Right ventricle myocardium superior (tissue), 1 donor: Measurements from ENCODE around the gene NEK11. TPM values are rescaled to one million over a fixed set of nuclear protein-coding genes. Genes with fewer than 3 reads are reported as not detected.
"Not testable (repeated sequence)": the region's sequence is repeated elsewhere in the genome, so short reads cannot be mapped to it uniquely, and the experiment has no call there.

Experiments used
- ATAC-seq: fragments of 200-7000 bp; cut with Tn5 transposase; one replicate; pipeline ENCODE4 v1.9.1; 2020; ENCODE audit warnings: mild to moderate bottlenecking; ENCODE audit not compliant: poor library complexity
- DNase-seq: peaks from one replicate; pipeline ENCODE4 v3.0.0-alpha.2; 2020
- intact Hi-C: fragments of 100-400 bp; cut with DNase I; formaldehyde crosslinking; loops from one replicate; pipeline ENCODE4 v1.11.2; 2022
- total RNA-seq: library from RNA; stranded (reverse); fragmentation: NEBNext Ultra II Directional; extraction: Animal tissue kit (Norgen Biotek cat#: 25700); gene quantifications from one replicate; pipeline ENCODE4 v1.2.1, GENCODE V29; 2021
- donor health status: DM: no; HTN: yes; CAD: no; lungs with severe emphysema.

NEK11 gene
- total RNA-seq, 1 donor from 2014 or later, result 1.3 TPM

- intact Hi-C loops, result no loop called here
- DNase-seq (peak; percentile 93), ATAC-seq (peak; percentile 95)
These were observed 335.1 kb downstream of the NEK11 start for GRCh38 chr3:131361464-131362421.

DNA sequence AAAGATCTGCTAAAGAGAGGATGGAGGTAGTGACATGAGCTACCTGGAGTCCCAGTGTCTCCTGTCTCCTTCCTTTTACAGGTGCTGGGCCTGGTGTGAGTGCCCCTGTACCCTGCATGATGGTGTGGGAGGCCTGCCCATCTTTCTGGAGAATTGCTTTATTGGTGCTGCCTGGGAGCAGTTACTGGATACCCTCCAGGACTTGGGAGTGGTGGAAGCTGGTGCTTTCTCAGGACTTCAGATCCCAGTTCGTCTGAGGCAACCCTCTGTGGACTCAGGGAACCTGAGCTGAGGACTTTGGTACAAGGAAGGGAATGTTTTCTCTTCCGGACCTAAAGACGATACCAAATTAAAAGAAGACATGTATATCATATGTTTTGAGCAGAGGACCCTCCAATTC is 336.6 kb downstream of the NEK11 start:
- intact Hi-C loops, result no loop called here
- ATAC-seq (no peak), DNase-seq (no peak)

DNA sequence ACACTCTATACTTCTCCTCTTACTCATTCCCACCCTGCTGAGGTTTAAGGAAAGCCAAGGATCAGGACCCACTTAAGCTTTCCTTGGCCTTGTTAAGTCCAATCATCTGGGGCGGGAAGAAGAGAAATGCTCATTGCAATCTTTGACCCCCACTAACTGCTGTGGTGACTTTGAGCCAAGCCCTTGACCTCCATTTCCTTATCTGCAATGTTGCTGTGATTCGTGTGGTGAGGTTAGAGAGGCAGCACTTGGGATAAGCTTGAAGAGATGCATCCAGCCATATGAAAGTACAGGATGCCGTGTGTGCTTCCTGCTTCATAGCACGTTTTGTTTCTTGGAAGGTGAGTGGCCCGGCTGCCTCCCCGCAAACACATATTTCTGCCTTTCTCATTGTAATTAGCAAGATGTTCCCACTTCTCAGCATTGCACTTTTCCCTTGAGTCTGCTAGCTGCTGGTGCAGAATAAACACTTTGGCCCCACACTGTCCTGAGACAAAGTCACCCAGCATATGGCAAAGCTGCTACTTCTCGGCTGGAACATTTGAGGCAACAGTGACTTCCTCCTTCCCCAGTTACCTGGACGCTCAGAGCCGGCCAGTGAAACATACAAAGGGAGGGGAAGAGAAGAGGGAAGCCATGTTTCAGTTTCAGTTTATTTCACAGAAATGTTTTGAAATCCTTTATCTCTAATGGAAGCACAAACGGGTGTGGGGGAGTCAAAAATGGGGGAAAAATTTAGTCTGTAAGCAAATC is 344.4 kb downstream of the NEK11 start:
- intact Hi-C loops, result no loop called here
- DNase-seq (no peak), ATAC-seq (peak; percentile 18)

DNA sequence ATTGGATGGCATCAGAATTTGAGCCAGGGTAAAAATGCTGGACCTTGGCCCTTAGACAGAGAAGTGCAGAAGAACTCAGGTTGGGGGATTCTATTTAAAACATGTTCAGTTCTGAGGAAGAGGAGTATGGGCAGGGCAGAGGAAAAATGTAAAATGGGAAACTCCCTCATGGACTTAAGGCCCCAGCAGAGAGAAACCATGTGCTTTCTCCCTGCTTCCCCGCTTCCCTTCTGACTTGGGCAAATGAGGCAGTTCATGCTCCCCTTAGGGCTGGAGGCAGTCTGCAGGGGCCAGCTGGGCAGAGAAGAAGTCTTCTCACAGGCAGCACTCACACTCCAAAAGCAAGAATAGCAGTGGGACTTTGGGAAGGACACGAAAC is 345.0 kb downstream of the NEK11 start:
- no peak for ATAC-seq
- intact Hi-C loops, result no loop called here

GRCh38 chr3:131374741-131375140 is 348.1 kb downstream of the NEK11 start:
- intact Hi-C loops, result no loop called here
- DNase-seq (no peak), ATAC-seq (no peak)

More for the DNA sequence above, 345.0 kb downstream of the NEK11 start:
- no peak for DNase-seq

DNA sequence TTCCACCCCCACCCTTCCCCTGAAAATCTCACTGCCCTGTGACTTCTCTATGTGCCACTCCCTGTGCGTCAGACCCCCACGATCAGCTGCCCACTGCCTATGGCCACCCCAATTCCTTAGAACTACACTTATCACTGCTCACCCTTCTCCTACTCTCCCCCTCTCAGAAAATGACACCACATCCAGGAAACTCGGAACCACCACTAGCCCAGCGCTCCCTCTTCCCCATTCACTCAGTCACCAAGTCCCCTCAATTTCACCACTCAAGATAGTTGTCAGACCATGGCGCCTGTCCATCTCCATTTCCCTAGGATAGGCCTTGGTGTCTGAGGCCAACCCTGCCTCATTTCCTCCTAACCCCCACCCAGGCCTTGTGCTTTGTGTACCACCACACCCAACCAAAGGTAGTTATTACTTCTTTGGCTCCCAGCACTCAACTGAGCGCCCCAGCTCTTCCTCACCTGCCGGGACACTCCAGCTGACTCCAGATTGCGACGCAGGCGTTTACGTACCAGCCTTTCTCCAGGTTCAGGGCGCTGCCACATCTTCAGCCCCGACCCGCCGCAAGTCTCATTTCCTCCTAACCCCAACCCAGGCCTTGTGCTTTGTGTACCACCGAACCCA is 354.3 kb downstream of the NEK11 start:
- DNase-seq, intact Hi-C loops: not testable (repeated sequence)
- ATAC-seq, result peak; percentile 9

DNA sequence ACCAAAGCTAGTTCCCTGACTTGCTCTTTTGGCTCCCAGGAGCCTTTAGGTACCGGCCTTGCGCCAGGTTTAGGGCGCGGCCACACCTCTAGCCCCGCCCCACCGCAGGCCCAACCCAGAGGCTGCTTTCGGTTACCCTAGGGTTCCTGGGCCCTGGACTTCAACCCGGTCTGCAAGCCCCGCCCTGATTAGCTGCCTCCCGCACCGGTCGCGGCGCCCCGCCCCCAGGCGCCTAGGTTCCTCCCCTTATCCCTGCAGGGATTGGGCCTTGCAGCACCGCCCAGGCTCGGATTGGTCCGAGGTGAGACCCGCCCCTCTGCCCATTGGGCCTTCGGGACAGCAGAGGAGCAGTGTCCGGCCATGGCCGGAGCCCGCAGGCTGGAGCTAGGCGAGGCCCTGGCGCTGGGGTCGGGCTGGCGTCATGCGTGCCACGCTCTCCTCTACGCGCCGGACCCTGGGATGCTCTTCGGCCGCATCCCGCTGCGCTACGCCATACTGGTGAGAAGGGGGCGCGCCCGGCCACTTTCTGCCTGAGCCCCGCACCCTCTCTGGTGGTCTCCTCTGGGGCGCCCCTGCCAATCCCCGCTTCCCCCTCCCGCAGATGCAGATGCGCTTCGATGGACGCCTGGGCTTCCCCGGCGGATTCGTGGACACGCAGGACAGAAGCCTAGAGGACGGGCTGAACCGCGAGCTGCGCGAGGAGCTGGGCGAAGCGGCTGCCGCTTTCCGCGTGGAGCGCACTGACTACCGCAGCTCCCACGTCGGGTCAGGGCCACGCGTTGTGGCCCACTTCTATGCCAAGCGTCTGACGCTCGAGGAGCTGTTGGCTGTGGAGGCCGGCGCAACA is 355.0 kb downstream of the NEK11 start, which contains the start of gene NUDT16:
NUDT16 (plus strand) TSS at position 330 of the 847 bp plus-strand sequence; CDS start at position 361, 31 bp downstream.
- intact Hi-C loops, result no loop called here
- ATAC-seq (peak; percentile 98), DNase-seq (peak; percentile 100)

DNA sequence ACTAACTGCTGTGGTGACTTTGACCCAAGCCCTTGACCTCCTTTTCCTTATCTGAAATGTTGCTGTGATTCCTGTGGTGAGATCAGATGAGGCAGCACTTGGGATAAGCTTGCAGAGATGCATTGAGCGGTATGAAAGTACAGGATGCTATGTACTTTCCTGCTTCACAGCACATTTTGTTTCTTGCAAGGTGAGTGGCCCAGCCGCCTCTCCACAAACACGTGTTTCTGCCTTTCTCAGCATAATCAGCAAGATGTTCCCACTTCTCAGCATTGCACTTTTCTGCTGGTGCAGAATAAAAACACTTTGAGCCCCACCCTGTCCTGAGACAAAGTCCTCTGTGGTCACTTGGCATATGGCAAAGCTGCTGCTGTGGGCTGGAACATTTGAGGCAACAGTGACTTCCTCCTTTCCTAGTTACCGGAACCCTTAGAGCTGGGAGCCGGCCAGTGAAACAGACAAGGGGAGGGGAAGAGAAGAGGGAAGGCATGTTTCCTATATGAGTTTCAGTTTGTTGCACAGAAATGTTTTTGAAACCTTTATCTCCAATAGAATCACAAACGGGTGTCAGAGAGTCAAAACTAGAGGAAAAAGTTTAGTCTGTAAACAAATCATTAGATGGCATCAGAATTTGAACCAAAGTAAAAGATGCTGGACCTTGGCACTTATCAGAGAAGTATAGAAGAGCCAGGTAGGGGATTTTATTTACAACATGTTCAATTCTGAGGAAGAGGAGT is 359.9 kb downstream of the NEK11 start:
- DNase-seq, result peak; percentile 80
- peak; percentile 73 for ATAC-seq
- intact Hi-C loops, result no loop called here

DNA sequence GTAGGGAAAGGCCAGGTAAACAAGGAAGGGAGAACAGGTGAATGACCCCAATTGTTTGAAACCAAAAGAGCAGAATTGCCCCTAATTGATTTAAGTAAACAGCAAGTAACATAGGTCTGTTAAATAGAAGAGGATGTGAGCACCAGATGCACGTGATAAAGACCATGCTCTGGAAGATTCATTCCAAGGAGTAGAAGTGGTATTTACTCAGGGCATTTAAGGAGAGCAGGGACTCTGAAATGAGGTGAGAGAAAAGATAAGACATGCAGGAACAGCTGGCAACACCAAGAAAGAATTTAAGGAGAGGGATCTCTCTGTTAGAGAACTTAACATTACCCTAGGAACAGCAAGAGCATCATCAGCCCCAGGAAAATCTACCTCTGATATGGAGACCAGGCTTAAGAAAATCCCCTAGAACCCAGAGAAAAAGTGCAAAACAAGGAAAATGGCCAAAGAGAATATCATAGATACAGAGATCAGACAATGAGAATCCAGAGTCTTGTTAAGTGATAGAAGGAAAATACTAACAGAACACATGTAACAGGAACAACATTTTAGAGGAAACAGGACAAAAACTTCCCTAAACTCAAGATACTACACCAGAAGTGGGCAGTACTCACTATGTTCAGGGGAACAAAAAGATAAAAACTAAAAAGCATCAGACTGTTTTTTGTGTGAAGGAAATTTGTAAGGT is 361.3 kb downstream of the NEK11 start:
- DNase-seq (no peak), ATAC-seq (no peak)
- intact Hi-C loops, result no loop called here

DNA sequence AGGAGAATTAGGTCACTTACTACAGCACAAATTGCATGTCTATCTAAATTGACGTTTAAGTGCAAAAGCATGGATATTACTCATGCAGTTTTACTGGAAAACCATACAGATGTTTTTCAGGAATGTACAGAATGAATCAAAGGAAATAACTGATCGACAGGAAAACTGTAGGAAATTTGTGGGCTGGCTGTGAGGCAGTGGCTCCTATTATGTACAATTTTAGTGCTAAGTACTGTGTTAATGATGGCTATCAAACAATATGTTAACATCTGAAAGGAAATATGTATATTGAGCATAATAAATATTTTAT is 361.8 kb downstream of the NEK11 start:
- intact Hi-C loops, result no loop called here
- ATAC-seq, result no peak
- no peak for DNase-seq

- ATAC-seq (no peak), DNase-seq (no peak)
- intact Hi-C loops, result no loop called here
These were observed 363.7 kb downstream of the NEK11 start for GRCh38 chr3:131390331-131390730.

- intact Hi-C loops, result no loop called here
- ATAC-seq, result no peak
- no peak for DNase-seq
These were observed 366.4 kb downstream of the NEK11 start for GRCh38 chr3:131393051-131393450.

GRCh38 chr3:131393868-131394267 is 367.2 kb downstream of the NEK11 start:
- ATAC-seq (peak; percentile 39), DNase-seq (no peak)
- intact Hi-C loops, result no loop called here

DNA sequence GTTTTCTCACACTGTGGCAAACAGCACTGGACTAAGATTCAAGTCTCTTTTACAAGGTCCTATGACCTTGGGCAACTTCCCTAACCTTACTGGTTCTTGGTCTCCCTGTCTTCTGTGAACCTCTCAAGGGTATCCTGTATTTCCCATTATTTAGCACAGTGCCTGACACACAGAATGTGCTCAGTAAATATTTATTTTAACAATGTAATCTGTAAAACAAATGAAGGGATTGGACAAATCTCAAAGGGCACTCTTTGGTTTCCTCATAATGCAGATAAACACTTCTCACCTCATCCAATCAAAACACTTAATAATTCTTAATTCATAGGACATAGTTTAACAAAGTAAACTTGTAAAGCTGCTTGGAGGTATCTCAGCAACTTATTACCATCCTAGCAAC is 367.7 kb downstream of the NEK11 start:
- intact Hi-C loops, result no loop called here
- ATAC-seq (no peak), DNase-seq (no peak)

DNA sequence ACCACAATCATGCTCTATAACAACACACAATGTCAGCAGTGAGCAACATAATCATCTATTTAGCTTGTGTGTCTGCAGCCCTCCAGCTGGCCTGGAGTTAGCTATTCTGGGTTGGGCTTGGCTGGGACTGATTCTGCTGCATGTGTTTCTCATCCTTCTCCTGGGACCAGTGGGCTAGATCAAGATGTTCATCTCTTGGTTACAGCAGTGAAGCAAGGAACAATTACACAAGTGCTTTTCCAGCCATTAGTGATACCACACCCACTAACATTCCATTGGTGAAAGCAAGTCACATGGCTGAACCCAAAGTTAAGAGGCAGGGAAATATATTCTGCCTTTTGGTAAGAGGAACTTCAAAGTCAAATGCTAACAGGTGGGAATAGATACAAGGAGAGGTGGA is 369.5 kb downstream of the NEK11 start:
- ATAC-seq (peak; percentile 79), DNase-seq (peak; percentile 52)
- intact Hi-C loops, result no loop called here

DNA sequence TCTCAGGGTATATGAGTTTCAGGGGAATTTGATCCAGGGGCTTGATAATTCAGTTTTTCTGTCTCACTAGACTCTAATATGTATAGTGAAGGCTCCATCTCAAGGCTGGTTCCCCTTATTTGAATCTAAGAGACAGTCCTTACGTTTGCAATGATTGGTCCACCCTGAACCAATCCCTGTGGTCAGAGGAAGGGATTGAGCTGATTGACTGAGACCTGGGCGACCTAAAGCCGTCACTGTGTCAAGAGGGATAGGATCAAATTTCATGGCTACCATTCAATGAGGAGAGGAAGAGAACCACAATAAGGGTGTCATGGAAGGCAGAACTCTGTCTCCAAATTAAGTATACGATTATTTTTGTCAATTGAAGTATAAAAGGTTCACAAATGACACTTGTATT is 371.2 kb downstream of the NEK11 start:
- ATAC-seq (no peak), DNase-seq (no peak)
- intact Hi-C loops, result no loop called here
